ENCODE results near the gene RPLP1.

Gene RPLP1

GRCh38 chr15:69452692-69453521 lies at the start of gene RPLP1:
TSS of gene RPLP1 (plus strand) at chr15:69452818. CDS start at chr15:69452949, 131 bp downstream.
- peak; percentile 96 for DNase-seq

- DNase-seq: peak; percentile 92
Observed at GRCh38 chr15:69403594-69403993, 49.0 kb upstream of the RPLP1 start.

GRCh38 chr15:69405110-69405509 lies 47.5 kb upstream of the RPLP1 start:
- DNase-seq: no peak

- no peak for DNase-seq
Observed at GRCh38 chr15:69407719-69408400, 44.8 kb upstream of the RPLP1 start.

GRCh38 chr15:69408841-69409240 lies 43.8 kb upstream of the RPLP1 start:
- no peak for DNase-seq

GRCh38 chr15:69410248-69410874 lies 42.3 kb upstream of the RPLP1 start:
- peak; percentile 24 for DNase-seq

- DNase-seq: no peak
Observed at GRCh38 chr15:69412274-69412673, 40.3 kb upstream of the RPLP1 start.

- DNase-seq: no peak
Observed at GRCh38 chr15:69412701-69413100, 39.9 kb upstream of the RPLP1 start.

- DNase-seq: peak; percentile 96
Observed at GRCh38 chr15:69413822-69414700, 38.6 kb upstream of the RPLP1 start, which contains the start of gene KIF23. TSS of gene KIF23 (plus strand) at chr15:69414349. CDS start at chr15:69414466, 117 bp downstream.

GRCh38 chr15:69414701-69415167 lies 37.9 kb upstream of the RPLP1 start:
- peak; percentile 95 for DNase-seq

GRCh38 chr15:69415381-69415780 lies 37.2 kb upstream of the RPLP1 start:
- DNase-seq: peak; percentile 34

- peak; percentile 25 for DNase-seq
Observed at GRCh38 chr15:69417581-69417980, 35.0 kb upstream of the RPLP1 start.

GRCh38 chr15:69421498-69421897 lies 31.1 kb upstream of the RPLP1 start:
- no peak for DNase-seq

- no peak for DNase-seq
Observed at GRCh38 chr15:69422336-69422895, 30.2 kb upstream of the RPLP1 start.

GRCh38 chr15:69424001-69424400 lies 28.6 kb upstream of the RPLP1 start:
- peak; percentile 22 for DNase-seq

GRCh38 chr15:69424748-69425413 lies 27.7 kb upstream of the RPLP1 start:
- no peak for DNase-seq

- DNase-seq: no peak
Observed at GRCh38 chr15:69433831-69434230, 18.8 kb upstream of the RPLP1 start.

GRCh38 chr15:69434238-69434637 lies 18.4 kb upstream of the RPLP1 start:
- DNase-seq: no peak

GRCh38 chr15:69434679-69435078 lies 17.9 kb upstream of the RPLP1 start:
- DNase-seq: no peak

- DNase-seq: no peak
Observed at GRCh38 chr15:69435985-69436384, 16.6 kb upstream of the RPLP1 start.

- no peak for DNase-seq
Observed at GRCh38 chr15:69436951-69437350, 15.7 kb upstream of the RPLP1 start.

- DNase-seq: no peak
Observed at GRCh38 chr15:69439623-69440022, 13.0 kb upstream of the RPLP1 start.
